Activated naive CD4-positive, alpha-beta T cell (primary cell): ENCODE data around the gene IL36B.

Experiments used
- DNase-seq, 4 experiments: peaks; one replicate each; lab custom pipeline; 2025; lab: John Stamatoyannopoulos, UW

IL36B gene

DNA sequence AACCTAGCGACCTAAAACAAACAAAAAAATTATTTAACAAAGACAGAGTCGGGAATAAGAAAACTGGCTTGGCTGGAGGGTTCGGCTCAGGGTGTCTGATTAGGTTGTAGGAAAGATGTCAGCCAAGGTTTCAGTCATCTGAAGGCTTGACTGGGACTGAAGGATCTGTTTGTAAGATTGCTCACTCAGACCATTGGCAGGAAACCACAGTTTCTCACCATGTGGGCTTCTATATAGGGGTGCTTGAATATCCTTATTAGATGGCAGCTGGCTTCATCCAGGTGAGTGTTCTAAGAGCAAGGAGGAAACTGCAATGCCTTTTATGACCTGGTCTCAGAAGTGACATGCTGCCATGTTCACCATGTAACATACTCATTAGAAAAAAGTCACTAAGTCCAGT is 999 bp upstream of the IL36B start:
- no peak for DNase-seq

- no peak for DNase-seq
These were observed 1.5 kb downstream of the IL36B start for GRCh38 chr2:113050921-113051895.

DNA sequence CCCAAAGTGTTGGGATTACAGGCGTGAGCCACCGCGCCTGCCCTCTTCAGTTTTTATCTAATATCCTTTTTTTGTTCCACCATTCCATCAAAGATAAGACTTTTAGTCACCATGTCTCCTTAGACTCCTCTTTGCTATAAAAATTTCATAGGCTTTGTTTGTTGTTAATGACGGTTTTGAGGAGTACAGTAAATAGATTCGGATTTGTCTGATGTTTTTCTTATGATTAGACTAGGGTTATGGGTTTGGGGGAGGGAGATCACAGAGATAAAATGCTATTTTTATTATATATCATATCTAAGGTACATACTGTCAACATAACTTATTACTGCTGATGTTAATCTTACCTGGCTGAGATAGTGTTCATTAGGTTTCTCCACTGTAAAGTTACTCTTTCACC is 6.2 kb downstream of the IL36B start:
- no peak for DNase-seq

DNA sequence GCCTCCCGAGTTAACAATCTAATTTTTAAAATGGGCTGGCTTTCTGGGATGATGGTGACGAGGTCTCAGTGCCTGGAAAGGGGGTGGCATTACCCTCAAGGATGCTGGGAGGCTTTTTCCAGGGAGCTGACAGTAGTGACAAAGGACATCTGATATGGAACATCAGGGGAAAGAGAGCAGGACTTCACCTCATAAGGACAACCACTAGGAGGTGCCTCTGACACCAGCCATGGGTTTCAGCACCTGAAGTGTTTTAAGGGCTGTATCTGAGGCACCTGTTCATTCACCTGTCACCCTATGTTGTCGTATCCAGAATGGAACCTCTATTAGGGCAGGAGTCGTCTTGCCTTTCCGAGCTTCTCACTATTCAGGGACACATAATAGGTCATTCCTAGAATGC is 10.8 kb downstream of the IL36B start:
- no peak for DNase-seq

DNA sequence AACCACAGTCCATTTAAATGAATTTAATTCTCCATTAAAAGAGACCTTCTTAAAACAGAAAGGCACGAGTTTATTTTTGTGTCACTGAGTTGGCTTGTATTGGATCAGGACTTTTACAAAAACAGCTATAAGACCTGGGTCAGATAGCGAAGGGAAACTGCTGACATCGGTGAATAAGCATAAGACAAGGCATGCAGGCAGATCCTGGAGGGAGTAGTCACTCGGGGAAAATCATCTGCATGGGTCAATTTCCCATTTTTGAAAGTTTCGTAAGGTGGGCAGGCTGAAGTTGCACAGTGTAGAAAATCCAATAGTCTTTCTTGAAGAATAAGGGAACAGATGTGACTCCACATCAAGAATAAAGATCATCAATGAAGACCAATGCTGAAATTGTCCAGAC is 12.9 kb downstream of the IL36B start:
- no peak for DNase-seq

DNA sequence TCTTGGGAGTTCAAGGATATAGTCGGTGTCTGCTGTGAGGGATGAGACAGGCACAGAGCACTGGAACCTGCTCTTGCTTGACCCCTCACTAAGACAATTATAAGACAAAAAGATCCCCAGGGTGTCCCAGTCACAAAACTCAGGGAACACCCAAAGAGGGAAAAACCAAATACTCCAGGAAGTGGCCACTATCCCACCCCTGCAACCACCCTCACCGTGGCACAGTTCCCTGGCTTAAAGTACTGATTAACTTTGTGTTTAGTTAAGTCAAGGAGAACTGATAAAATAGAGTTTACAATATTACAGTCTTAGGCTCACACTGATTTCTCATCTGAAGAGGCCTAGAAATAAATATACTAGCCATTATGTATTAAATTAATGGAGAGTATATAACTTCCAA is 13.5 kb downstream of the IL36B start:
- DNase-seq = no peak

GRCh38 chr2:113038291-113038690 is 14.4 kb downstream of the IL36B start:
- no peak for DNase-seq

DNA sequence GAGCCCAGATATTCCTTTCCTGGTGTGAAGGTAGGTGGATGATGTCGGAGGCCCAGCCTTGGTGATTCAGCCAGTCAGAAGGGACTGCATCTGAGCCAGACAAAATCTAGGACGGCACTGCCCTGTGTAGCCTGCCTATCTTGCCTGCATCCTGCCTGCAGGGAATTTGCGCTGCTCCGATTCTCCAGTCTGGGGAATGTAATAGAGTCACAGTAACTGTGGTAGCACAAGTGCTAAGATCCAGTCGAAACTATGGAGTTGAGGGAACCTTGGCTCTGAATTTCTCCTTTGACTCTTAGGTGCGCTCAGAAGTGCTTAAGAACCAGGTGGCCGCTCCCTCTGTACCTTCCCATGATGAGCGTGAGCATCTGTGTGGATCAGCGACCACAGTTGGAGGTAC is 15.9 kb downstream of the IL36B start:
- no peak for DNase-seq

GRCh38 chr2:113034016-113034415 is 18.7 kb downstream of the IL36B start:
- no peak for DNase-seq

- DNase-seq = no peak
These were observed 19.9 kb downstream of the IL36B start for GRCh38 chr2:113032737-113033136.

- no peak for DNase-seq
These were observed 24.6 kb downstream of the IL36B start for GRCh38 chr2:113028112-113028511.

DNA sequence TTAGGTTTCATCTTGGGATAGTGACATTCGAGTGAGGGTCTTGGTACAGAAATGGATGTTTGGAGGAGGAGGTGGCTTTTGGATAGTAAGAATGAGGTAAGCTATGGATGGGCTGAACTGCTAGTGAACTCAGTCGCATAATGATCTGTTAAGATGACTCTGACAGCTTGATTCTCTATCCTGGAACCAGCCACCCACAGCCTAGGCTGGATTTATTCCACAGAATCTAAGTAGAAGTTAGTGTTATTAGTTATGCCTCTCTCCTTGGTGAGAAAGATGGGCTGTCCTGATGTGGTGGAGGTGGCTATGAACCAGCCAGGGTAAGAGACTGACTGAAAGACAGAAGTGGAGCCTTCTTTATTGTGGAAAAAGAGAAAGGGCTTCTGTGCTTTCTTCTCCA is 25.0 kb downstream of the IL36B start:
- DNase-seq = no peak

DNA sequence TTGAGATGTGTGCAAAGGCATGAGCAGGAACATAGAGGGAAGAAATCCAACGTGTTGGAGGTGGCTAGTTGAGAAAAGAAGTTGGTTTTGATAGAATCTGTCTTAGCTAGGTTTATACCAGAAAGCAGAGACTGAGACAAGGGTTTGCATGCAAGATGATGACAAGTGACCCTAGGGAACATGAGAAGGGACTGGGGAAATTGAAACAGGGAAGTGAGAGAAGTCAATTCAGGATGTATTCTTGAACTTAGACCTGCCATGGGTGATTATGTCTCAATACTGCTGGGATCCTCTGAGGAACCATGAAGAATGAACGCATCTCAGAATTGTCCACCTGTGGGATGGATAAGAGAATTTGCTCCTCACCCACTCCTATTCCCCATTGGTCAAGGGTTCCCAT is 26.9 kb downstream of the IL36B start:
- no peak for DNase-seq

DNA sequence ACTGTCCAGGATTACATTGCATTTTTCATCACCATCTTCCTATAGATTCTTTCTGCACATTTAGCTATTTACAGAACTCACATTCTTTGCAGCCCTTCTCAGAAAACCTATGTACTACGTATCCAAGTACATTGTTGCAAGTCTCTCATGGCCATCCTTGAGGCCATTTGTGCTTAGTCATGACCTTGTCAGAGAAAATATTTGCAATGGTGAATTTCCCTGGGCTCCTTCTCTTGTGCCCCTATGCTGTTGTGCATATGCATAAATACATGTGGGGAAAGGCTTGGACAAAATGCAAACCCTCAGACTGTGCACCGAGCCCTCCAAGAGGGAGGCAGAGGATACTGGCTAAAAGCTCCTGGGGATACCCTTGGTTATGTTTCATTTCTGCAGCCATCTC is 27.9 kb downstream of the IL36B start:
- DNase-seq = no peak

DNA sequence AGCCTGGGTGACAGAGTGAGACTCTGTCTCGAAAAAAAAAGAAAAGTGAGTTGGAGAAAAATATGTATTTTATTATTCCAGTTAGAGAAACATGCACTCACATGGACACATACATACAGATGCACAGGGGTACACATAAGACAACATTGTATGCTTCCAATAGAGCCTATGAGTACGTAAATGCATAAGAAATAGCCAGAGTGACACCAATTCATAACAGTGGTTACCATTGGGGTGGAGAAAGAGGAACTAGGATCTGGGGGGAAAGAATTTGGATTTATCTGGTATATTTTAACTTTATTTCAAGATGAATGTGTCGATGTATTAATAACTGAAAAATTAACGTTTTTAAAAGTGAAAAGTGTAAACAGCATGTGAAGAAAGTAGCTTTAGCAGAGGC is 31.4 kb downstream of the IL36B start:
- no peak for DNase-seq

- DNase-seq = no peak
These were observed 34.2 kb downstream of the IL36B start for GRCh38 chr2:113018509-113018908.

- DNase-seq = no peak
These were observed 37.0 kb downstream of the IL36B start for GRCh38 chr2:113015655-113016054.

GRCh38 chr2:113015042-113015441 is 37.6 kb downstream of the IL36B start:
- no peak for DNase-seq

DNA sequence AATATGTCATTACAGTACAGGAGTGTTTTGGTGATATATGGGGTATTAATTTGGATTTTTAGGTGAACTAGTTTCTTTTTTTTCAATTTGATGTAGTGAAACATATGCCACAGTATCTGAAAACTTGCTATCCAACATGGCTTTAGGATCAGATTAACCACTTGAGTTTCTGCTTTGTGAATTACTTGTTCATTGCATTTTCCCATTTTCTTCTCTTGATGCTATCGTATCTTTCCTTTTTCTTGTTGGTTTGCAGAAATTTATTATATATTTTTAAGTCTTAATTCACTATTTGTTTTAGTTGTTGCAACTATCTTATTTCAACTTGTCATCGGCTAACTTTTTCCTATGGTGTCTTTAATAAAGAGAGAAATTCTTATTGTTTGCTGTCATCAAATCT is 38.6 kb downstream of the IL36B start:
- no peak for DNase-seq

GRCh38 chr2:113013336-113013661 is 39.4 kb downstream of the IL36B start:
- no peak for DNase-seq

GRCh38 chr2:113012436-113013335 is 40.0 kb downstream of the IL36B start:
- no peak for DNase-seq

- no peak for DNase-seq
These were observed 41.6 kb downstream of the IL36B start for GRCh38 chr2:113011108-113011507.

DNA sequence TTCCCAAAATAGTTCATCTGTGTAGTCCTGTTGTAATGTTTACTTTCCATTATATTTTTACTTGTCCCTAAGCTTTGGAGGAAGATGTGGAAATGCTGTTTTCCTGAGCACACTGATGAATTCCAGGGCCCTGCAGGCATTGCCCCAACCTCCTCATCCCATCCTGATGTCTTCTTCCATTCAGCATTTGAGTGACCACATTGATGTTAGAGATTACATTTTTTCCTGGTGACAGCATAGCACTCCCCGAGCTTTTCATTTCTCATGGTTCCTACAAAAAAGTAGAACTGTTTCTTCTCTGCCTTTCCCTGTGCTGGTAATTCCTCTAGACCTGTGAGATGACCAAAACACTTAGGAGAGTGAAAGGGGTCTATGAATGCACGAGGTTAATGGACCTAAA is 42.6 kb downstream of the IL36B start:
- no peak for DNase-seq
